ENCODE measurements around the gene HIVEP3.
"Not testable (repeated sequence)": the region's sequence is repeated elsewhere in the genome, so short reads cannot be mapped to it uniquely, and the experiment has no call there.

The HIVEP3 gene

GRCh38 chr1:41574842-41575241 is 343.9 kb downstream of the HIVEP3 start:
- no peak for DNase-seq

GRCh38 chr1:41573785-41574713 is 344.7 kb downstream of the HIVEP3 start:
- DNase-seq = peak; percentile 71

- DNase-seq = no peak
Observed at GRCh38 chr1:41573194-41573593, 345.5 kb downstream of the HIVEP3 start.

GRCh38 chr1:41572224-41572623 is 346.5 kb downstream of the HIVEP3 start:
- DNase-seq = no peak

- DNase-seq = no peak
Observed at GRCh38 chr1:41571041-41571440, 347.7 kb downstream of the HIVEP3 start.

- no peak for DNase-seq
Observed at GRCh38 chr1:41568204-41568603, 350.5 kb downstream of the HIVEP3 start.

- no peak for DNase-seq
Observed at GRCh38 chr1:41566969-41567368, 351.8 kb downstream of the HIVEP3 start.

- DNase-seq = no peak
Observed at GRCh38 chr1:41566274-41566885, 352.3 kb downstream of the HIVEP3 start.

- DNase-seq = no peak
Observed at GRCh38 chr1:41564741-41565475, 353.8 kb downstream of the HIVEP3 start.

GRCh38 chr1:41562328-41562727 is 356.4 kb downstream of the HIVEP3 start:
- DNase-seq = no peak

- DNase-seq = no peak
Observed at GRCh38 chr1:41560931-41561330, 357.8 kb downstream of the HIVEP3 start.

GRCh38 chr1:41560496-41560895 is 358.2 kb downstream of the HIVEP3 start:
- DNase-seq = no peak

GRCh38 chr1:41559331-41559730 is 359.4 kb downstream of the HIVEP3 start:
- no peak for DNase-seq

- DNase-seq = no peak
Observed at GRCh38 chr1:41558761-41559171, 360.0 kb downstream of the HIVEP3 start.

GRCh38 chr1:41557751-41558455 is 360.8 kb downstream of the HIVEP3 start:
- no peak for DNase-seq

GRCh38 chr1:41554746-41555145 is 364.0 kb downstream of the HIVEP3 start:
- not testable (repeated sequence) for DNase-seq

- DNase-seq = no peak
Observed at GRCh38 chr1:41547781-41548560, 370.8 kb downstream of the HIVEP3 start.

GRCh38 chr1:41547336-41547735 is 371.4 kb downstream of the HIVEP3 start:
- DNase-seq = no peak

- DNase-seq = no peak
Observed at GRCh38 chr1:41546833-41547135, 371.9 kb downstream of the HIVEP3 start.

- no peak for DNase-seq
Observed at GRCh38 chr1:41545996-41546832, 372.5 kb downstream of the HIVEP3 start.
